MM.1S (cell line): ENCODE results near the gene LRRN2.

ENCODE experiments used
- DNase-seq: peaks from one replicate; pipeline ENCODE4 v3.0.0-alpha.2; 2015
- H2AFZ ChIP-seq: fragments of 300-600 bp; sonication (generic); 2 replicates; pipeline ENCODE4 v1.6.0; 2016; ENCODE audit warnings: antibody characterized with exemption, low read length
- H3F3A ChIP-seq: fragments of 300-600 bp; sonication (generic); 2 replicates; pipeline ENCODE4 v1.6.1; 2016; ENCODE audit warnings: mild to moderate bottlenecking, antibody characterized with exemption, low read length, moderate library complexity, mixed read lengths; ENCODE audit not compliant: insufficient read depth
- H3K27ac ChIP-seq: fragments of 300-600 bp; sonication (generic); 2 replicates; pipeline ENCODE4 v1.5.1; 2016; ENCODE audit warnings: mild to moderate bottlenecking, low read length
- H3K27me3 ChIP-seq: fragments of 300-600 bp; sonication (generic); replicated peaks from 2 replicates; pipeline ENCODE4 v1.6.0; 2016; ENCODE audit warnings: low read length; ENCODE audit not compliant: insufficient read depth
- H3K36me3 ChIP-seq: fragments of 300-600 bp; sonication (generic); replicated peaks from 2 replicates; pipeline ENCODE4 v1.6.1; 2016; ENCODE audit warnings: mild to moderate bottlenecking, low read length, mixed read lengths; ENCODE audit not compliant: insufficient read depth
- H3K4me1 ChIP-seq: fragments of 300-600 bp; sonication (generic); 2 replicates; pipeline ENCODE4 v1.6.1; 2016; ENCODE audit warnings: low read length, mixed read lengths
- H3K4me2 ChIP-seq: fragments of 300-600 bp; sonication (generic); 2 replicates; pipeline ENCODE4 v1.6.0; 2016; ENCODE audit warnings: low read depth, low read length
- H3K4me3 ChIP-seq: fragments of 300-600 bp; sonication (generic); 2 replicates; pipeline ENCODE4 v1.5.1; 2016; ENCODE audit warnings: low read length, mixed read lengths
- H3K79me2 ChIP-seq: fragments of 300-600 bp; sonication (generic); 2 replicates; pipeline ENCODE4 v1.6.1; 2016; ENCODE audit warnings: mixed run types, low read length, mixed read lengths
- H3K9ac ChIP-seq: fragments of 300-600 bp; sonication (generic); 2 replicates; pipeline ENCODE4 v1.6.1; 2016; ENCODE audit warnings: low read length, mixed read lengths
- H3K9me2 ChIP-seq: fragments of 300-600 bp; sonication (generic); replicated peaks from 2 replicates; pipeline ENCODE4 v1.6.1; 2016; ENCODE audit warnings: mild to moderate bottlenecking, low read length, mixed read lengths; ENCODE audit not compliant: insufficient read depth
- H3K9me3 ChIP-seq: fragments of 300-600 bp; sonication (generic); replicated peaks from 2 replicates; pipeline ENCODE4 v1.6.1; 2016; ENCODE audit warnings: mild to moderate bottlenecking, low read length, mixed read lengths; ENCODE audit not compliant: insufficient read depth
- H4K20me1 ChIP-seq: fragments of 300-600 bp; sonication (generic); 2 replicates; pipeline ENCODE4 v1.6.1; 2016; ENCODE audit warnings: mild to moderate bottlenecking, low read length, moderate library complexity, mixed read lengths; ENCODE audit not compliant: insufficient read depth
- EZH2 ChIP-seq: fragments of 300-600 bp; sonication (generic); optimal IDR thresholded peaks from 2 replicates; pipeline ENCODE3; 2017; ENCODE audit warnings: low read depth, mild to moderate bottlenecking, antibody characterized with exemption, low read length, mixed read lengths
- EZH2phosphoT487 ChIP-seq: fragments of 300-600 bp; sonication (generic); IDR thresholded peaks from 2 replicates; pipeline ENCODE4 v1.6.1; 2018; ENCODE audit warnings: antibody characterized with exemption, low read length
- TF ChIP-seq, protein P1 (sequence below): fragments of 300-600 bp; sonication (generic); IDR thresholded peaks from 2 replicates; pipeline ENCODE4 v1.5.1; 2016; ENCODE audit warnings: antibody characterized with exemption, low read length, mixed read lengths

Gene LRRN2

DNA sequence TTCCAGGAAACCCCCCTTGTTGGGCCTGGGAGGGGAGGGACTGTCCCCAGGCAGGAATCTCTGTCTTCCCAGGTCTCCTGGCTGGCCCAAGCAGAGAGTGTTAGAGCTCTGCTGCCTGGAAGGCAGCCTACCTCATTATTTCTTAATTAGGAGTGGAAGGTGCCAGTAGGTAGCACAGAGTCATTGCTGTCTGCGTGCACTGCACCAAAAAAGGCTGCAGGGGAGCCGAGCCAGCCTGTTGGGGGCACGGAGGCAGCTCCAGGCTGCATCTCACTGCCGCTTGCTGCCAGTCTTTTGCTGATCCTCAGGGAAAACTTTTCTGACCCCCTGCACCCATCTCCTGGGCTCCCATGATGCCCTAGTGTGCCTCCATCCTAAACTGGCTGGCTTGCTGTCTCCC lies 58.1 kb downstream of the LRRN2 start:
- DNase-seq = no peak
- H3K36me3 ChIP-seq = no peaks in the 10 kb centered on the region
- H3K27me3 ChIP-seq = 0 out of 2 replicates have a peak, but pooled peaks cover 3% of the 10 kb centered on the region
- no peak overlapping the region for H3K4me3 ChIP-seq
- no peak overlapping the region for H3K9ac ChIP-seq
- no peak overlapping the region for H3K27ac ChIP-seq
- H3K4me2 ChIP-seq = no peak overlapping the region
- no peaks in the 10 kb centered on the region for H4K20me1 ChIP-seq
- H3K9me2 ChIP-seq = no peaks in the 10 kb centered on the region
- TF ChIP-seq EZH2 = no peak
- TF ChIP-seq, protein P1, sequence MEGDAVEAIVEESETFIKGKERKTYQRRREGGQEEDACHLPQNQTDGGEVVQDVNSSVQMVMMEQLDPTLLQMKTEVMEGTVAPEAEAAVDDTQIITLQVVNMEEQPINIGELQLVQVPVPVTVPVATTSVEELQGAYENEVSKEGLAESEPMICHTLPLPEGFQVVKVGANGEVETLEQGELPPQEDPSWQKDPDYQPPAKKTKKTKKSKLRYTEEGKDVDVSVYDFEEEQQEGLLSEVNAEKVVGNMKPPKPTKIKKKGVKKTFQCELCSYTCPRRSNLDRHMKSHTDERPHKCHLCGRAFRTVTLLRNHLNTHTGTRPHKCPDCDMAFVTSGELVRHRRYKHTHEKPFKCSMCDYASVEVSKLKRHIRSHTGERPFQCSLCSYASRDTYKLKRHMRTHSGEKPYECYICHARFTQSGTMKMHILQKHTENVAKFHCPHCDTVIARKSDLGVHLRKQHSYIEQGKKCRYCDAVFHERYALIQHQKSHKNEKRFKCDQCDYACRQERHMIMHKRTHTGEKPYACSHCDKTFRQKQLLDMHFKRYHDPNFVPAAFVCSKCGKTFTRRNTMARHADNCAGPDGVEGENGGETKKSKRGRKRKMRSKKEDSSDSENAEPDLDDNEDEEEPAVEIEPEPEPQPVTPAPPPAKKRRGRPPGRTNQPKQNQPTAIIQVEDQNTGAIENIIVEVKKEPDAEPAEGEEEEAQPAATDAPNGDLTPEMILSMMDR = no peak
- TF ChIP-seq EZH2phosphoT487 = no peak
- H2AFZ ChIP-seq = no peak overlapping the region
- no peaks in the 10 kb centered on the region for H3F3A ChIP-seq
- H3K79me2 ChIP-seq = no peaks in the 10 kb centered on the region
- H3K9me3 ChIP-seq = no peaks in the 10 kb centered on the region
- H3K4me1 ChIP-seq = no peaks in the 10 kb centered on the region

DNA sequence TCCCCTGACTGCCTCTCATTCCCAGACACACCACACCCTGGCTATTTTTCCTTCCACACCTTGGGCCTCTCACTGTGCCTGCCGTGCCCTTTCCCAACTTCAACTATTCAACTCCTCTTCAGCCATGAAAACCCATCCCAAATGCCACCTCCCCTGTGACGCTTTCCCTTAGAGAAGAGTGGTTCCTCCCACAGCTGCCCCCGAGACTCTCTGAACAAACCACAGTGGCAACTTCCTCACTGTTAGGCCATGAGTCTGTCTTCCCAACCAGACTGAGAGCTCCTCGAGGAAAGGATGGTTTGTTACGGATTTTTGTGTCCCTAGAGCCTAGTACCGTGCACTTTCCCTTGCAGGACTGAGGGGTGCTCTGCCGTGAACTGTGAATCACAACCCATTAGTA lies 59.2 kb downstream of the LRRN2 start:
- H3K4me1 ChIP-seq = no peaks in the 10 kb centered on the region
- 0 out of 2 replicates have a peak, but pooled peaks cover 3% of the 10 kb centered on the region for H3K27me3 ChIP-seq
- H3F3A ChIP-seq = no peaks in the 10 kb centered on the region
- H3K9me2 ChIP-seq = no peaks in the 10 kb centered on the region
- no peak overlapping the region for H2AFZ ChIP-seq
- H3K27ac ChIP-seq = no peak overlapping the region
- no peak overlapping the region for H3K4me3 ChIP-seq
- no peaks in the 10 kb centered on the region for H3K79me2 ChIP-seq
- no peak overlapping the region for H3K9ac ChIP-seq
- no peak for DNase-seq
- H4K20me1 ChIP-seq = no peaks in the 10 kb centered on the region
- H3K36me3 ChIP-seq = no peaks in the 10 kb centered on the region
- H3K4me2 ChIP-seq = no peak overlapping the region
- TF ChIP-seq, protein P1 = no peak
- no peak for TF ChIP-seq EZH2
- TF ChIP-seq EZH2phosphoT487 = no peak
- H3K9me3 ChIP-seq = no peaks in the 10 kb centered on the region

DNA sequence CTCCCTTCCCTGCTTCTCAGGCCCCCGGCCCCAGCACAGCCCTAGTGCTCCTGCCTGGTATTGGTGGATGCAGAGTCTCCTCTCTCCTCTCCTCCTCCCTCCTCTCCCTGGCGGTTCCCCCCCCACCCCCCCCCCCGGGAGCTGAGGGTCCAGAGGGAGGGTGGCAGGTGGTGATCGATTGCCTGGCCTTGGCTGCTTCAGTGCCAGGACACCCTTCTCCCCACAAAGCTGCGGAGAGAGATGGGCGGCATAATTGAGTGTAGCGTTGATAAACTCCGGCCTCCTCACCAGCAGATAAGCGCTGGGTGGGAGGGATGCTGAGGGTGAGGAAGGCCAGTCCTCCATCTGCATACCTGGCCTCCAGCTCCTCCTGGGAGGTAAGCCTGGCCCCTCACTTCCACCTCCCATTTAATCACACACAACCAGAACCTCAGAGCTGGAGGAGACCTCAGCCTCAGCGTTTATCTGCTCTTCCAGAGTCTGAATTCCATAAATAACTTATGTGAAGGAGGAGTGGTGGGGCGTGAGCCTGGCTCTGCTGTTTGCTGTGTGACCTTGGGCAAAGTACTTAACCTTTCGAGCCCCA lies 60.8 kb downstream of the LRRN2 start:
- H3K27me3 ChIP-seq = 0 out of 2 replicates have a peak, but pooled peaks cover 3% of the 10 kb centered on the region
- no peaks in the 10 kb centered on the region for H3K36me3 ChIP-seq
- TF ChIP-seq EZH2 (no peak), EZH2phosphoT487 (no peak)
- TF ChIP-seq, protein P1 = no peak
- H3K4me3 ChIP-seq = no peak overlapping the region
- H3K4me1 ChIP-seq = no peaks in the 10 kb centered on the region
- H3K9me3 ChIP-seq = no peaks in the 10 kb centered on the region
- H3K79me2 ChIP-seq = no peaks in the 10 kb centered on the region
- H4K20me1 ChIP-seq = no peaks in the 10 kb centered on the region
- no peak overlapping the region for H3K27ac ChIP-seq
- no peaks in the 10 kb centered on the region for H3F3A ChIP-seq
- no peak for DNase-seq
- H2AFZ ChIP-seq = no peak overlapping the region
- no peaks in the 10 kb centered on the region for H3K9me2 ChIP-seq
- H3K4me2 ChIP-seq = no peak overlapping the region
- no peak overlapping the region for H3K9ac ChIP-seq
